GM23338 (cell line): Measurements from ENCODE around the gene PODN. TPM values are rescaled to one million over a fixed set of nuclear protein-coding genes. Genes with fewer than 3 reads are reported as not detected.

Source experiments
- ATAC-seq: fragments of 200-7000 bp; cut with Tn5 transposase; 3 replicates; pipeline ENCODE4 v1.9.1; 2020
- DNase-seq: peaks from one replicate; pipeline ENCODE4 v3.0.0-alpha.2; 2015; ENCODE audit warnings: low spot score
- H2AFZ ChIP-seq: fragments of 200-600 bp; sonication (generic); 2 replicates; pipeline ENCODE4 v1.8.0; 2016; ENCODE audit warnings: antibody characterized with exemption, mild to moderate bottlenecking, moderate library complexity
- H3F3A ChIP-seq: fragments of 200-600 bp; sonication (generic); replicated peaks from 2 replicates; pipeline ENCODE4 v1.8.0; 2017; ENCODE audit warnings: antibody characterized with exemption, mixed run types, low read depth
- H3K27ac ChIP-seq: fragments of 200-600 bp; sonication (generic); 2 replicates; pipeline ENCODE4 v1.6.1; 2016; ENCODE audit warnings: low read depth
- H3K27me3 ChIP-seq: fragments of 200-600 bp; sonication (generic); 2 replicates; pipeline ENCODE4 v1.8.0; 2016; ENCODE audit warnings: mild to moderate bottlenecking, mixed run types, moderate library complexity; ENCODE audit not compliant: insufficient read depth
- H3K36me3 ChIP-seq: fragments of 200-600 bp; sonication (generic); 2 replicates; pipeline ENCODE4 v1.8.0; 2016; ENCODE audit warnings: mild to moderate bottlenecking; ENCODE audit not compliant: insufficient read depth
- H3K4me1 ChIP-seq: fragments of 200-600 bp; sonication (generic); 2 replicates; pipeline ENCODE4 v1.8.0; 2016; ENCODE audit warnings: mild to moderate bottlenecking, moderate library complexity; ENCODE audit not compliant: insufficient read depth
- H3K4me2 ChIP-seq: fragments of 200-600 bp; sonication (generic); 2 replicates; pipeline ENCODE4 v1.7.1; 2017; ENCODE audit warnings: mixed run types
- H3K4me3 ChIP-seq: fragments of 200-600 bp; sonication (generic); 2 replicates; pipeline ENCODE4 v1.6.1; 2016; ENCODE audit warnings: mixed run types
- H3K79me2 ChIP-seq: fragments of 200-600 bp; sonication (generic); replicated peaks from 2 replicates; pipeline ENCODE4 v1.8.0; 2017; ENCODE audit warnings: mild to moderate bottlenecking; ENCODE audit not compliant: insufficient read depth
- H3K9me2 ChIP-seq: fragments of 200-600 bp; sonication (generic); 2 replicates; pipeline ENCODE4 v1.8.0; 2017; ENCODE audit not compliant: insufficient read depth
- H4K20me1 ChIP-seq: fragments of 200-600 bp; sonication (generic); replicated peaks from 2 replicates; pipeline ENCODE4 v1.8.0; 2017; ENCODE audit warnings: mild to moderate bottlenecking; ENCODE audit not compliant: insufficient read depth
- H3K27ac Mint-ChIP-seq: 2 replicates; pipeline ENCODE4 v1.8.0; 2020; ENCODE audit warnings: inconsistent platforms, mild to moderate bottlenecking, moderate library complexity, mixed read lengths
- H3K27me3 Mint-ChIP-seq: 3 replicates; pipeline ENCODE4 v1.8.0; 2022; ENCODE audit warnings: low read depth, mild to moderate bottlenecking, moderate library complexity, mixed read lengths, inconsistent platforms; ENCODE audit not compliant: insufficient read depth, poor library complexity
- H3K36me3 Mint-ChIP-seq: 3 replicates; pipeline ENCODE4 v1.8.0; 2021; ENCODE audit warnings: low read depth, mild to moderate bottlenecking, inconsistent platforms, moderate library complexity, mixed read lengths
- H3K4me1 Mint-ChIP-seq: 3 replicates; pipeline ENCODE4 v1.8.0; 2020; ENCODE audit warnings: mild to moderate bottlenecking, inconsistent platforms, mixed read lengths
- H3K4me3 Mint-ChIP-seq: 3 replicates; pipeline ENCODE4 v1.8.0; 2021; ENCODE audit warnings: moderate library complexity, mild to moderate bottlenecking, inconsistent platforms, mixed read lengths
- H3K9me3 Mint-ChIP-seq: 3 replicates; pipeline ENCODE4 v1.8.0; 2020; ENCODE audit warnings: moderate library complexity, mild to moderate bottlenecking, inconsistent platforms, mixed read lengths
- CREB1 ChIP-seq: fragments of 250-450 bp; sonication (Bioruptor Pico); IDR thresholded peaks from 2 replicates; pipeline ENCODE4 v1.5.0; 2020; ENCODE audit warnings: low read depth, mild to moderate bottlenecking, moderate library complexity
- CTCF ChIP-seq, 2 experiments: fragments of 200-600 bp in 1 of 2; sonication (generic) in 1 of 2; conservative IDR thresholded peaks; 2 replicates each; pipeline versions ENCODE4 v1.5.1 to v1.6.1; 2016 to 2017; ENCODE audit warnings: antibody characterized with exemption in 2 of 2, low read depth in 2 of 2, mild to moderate bottlenecking in 2 of 2, moderate library complexity in 1 of 2
- ETS1 ChIP-seq: IDR thresholded peaks from 2 replicates; pipeline ENCODE4 v1.6.1; 2016; ENCODE audit warnings: antibody characterized with exemption
- EZH2 ChIP-seq: fragments of 200-600 bp; sonication (generic); IDR thresholded peaks from one replicate; pipeline ENCODE4 v1.8.0; 2017; ENCODE audit warnings: antibody characterized with exemption, mild to moderate bottlenecking, low read depth; ENCODE audit not compliant: unreplicated experiment
- EZH2phosphoT487 ChIP-seq: fragments of 200-600 bp; sonication (generic); IDR thresholded peaks from one replicate; pipeline ENCODE4 v1.8.1; 2018; ENCODE audit warnings: antibody characterized with exemption; ENCODE audit not compliant: unreplicated experiment
- JUNB ChIP-seq: IDR thresholded peaks from one replicate; pipeline ENCODE4 v1.6.1; 2016; ENCODE audit warnings: antibody characterized with exemption; ENCODE audit not compliant: unreplicated experiment
- NANOG ChIP-seq: IDR thresholded peaks from 2 replicates; pipeline ENCODE4 v1.6.1; 2016; ENCODE audit warnings: antibody characterized with exemption, borderline replicate concordance
- POLR2AphosphoS5 ChIP-seq: IDR thresholded peaks from 2 replicates; pipeline ENCODE4 v1.6.1; 2016; ENCODE audit warnings: antibody characterized with exemption, low read depth
- REST ChIP-seq: IDR thresholded peaks from one replicate; pipeline ENCODE4 v1.6.1; 2018; ENCODE audit warnings: antibody characterized with exemption; ENCODE audit not compliant: unreplicated experiment
- STAT1 ChIP-seq: IDR thresholded peaks from one replicate; pipeline ENCODE4 v1.6.1; 2016; ENCODE audit warnings: antibody characterized with exemption; ENCODE audit not compliant: unreplicated experiment
- ZNF114 ChIP-seq: fragments of 250-450 bp; sonication (Bioruptor Pico); IDR thresholded peaks from 2 replicates; pipeline ENCODE4 v1.5.0; 2020; ENCODE audit warnings: mild to moderate bottlenecking, moderate library complexity
- ZNF331 ChIP-seq: fragments of 250-450 bp; sonication (Bioruptor Pico); IDR thresholded peaks from 2 replicates; pipeline ENCODE4 v1.5.0; 2020; ENCODE audit warnings: low read depth, mild to moderate bottlenecking, moderate library complexity
- polyA plus RNA-seq: library from polyadenylated mRNA; unstranded; fragments of >200 nt; fragmentation: Nextera tagmentation; extraction: Ambion mirVana; gene quantifications from 2 replicates; pipeline ENCODE4 v1.2.1, GENCODE V29; 2016
- total RNA-seq: library from RNA; depleted of rRNA; stranded (reverse); fragments of >200 nt; shearing (Covaris generic); gene quantifications from 2 replicates; pipeline ENCODE4 v1.2.3, GENCODE V29; 2014

Gene PODN
- total and polyA plus RNA-seq, 2 experiments from 2014 or later: 0.16 to 0.24 TPM

- no peaks in the 10 kb centered on the region for H3K9me3 Mint-ChIP-seq
- peaks cover 13% of the 10 kb centered on the region; the same call in 2 of the 3 replicates for H3K4me1 Mint-ChIP-seq
- H3K36me3 ChIP-seq: no peaks in the 10 kb centered on the region
- H3K4me2 ChIP-seq: no peak overlapping the region
- TF ChIP-seq CTCF (conservative IDR thresholded peaks at IDR 0.05; ENCODE audit: low read depth in 2 of 2): no peak
- no peak for TF ChIP-seq STAT1
- TF ChIP-seq EZH2phosphoT487: no peak
- no peak for TF ChIP-seq REST
- no peak for TF ChIP-seq POLR2AphosphoS5
- TF ChIP-seq EZH2: no peak
- TF ChIP-seq JUNB: no peak
- TF ChIP-seq ZNF331 (CRISPR knock-in tag): no peak
- no peak for TF ChIP-seq ZNF114 (CRISPR knock-in tag)
- TF ChIP-seq ETS1: no peak
- no peak for TF ChIP-seq NANOG
- no peak for TF ChIP-seq CREB1 (CRISPR knock-in tag)
- no peak overlapping the region for H3K27ac ChIP-seq
- H3K4me3 ChIP-seq: no peak overlapping the region
- no peak overlapping the region for H3K27ac Mint-ChIP-seq
- peaks cover 14% of the 10 kb centered on the region; the same call in 1 of the 2 replicates for H3K79me2 ChIP-seq
- ATAC-seq (no peak), DNase-seq (no peak)
- H2AFZ ChIP-seq: no peak overlapping the region
- no peaks in the 10 kb centered on the region for H3K9me2 ChIP-seq
- peaks cover 10% of the 10 kb centered on the region; the same call in 1 of the 2 replicates for H3K4me1 ChIP-seq
- H4K20me1 ChIP-seq: no peaks in the 10 kb centered on the region
- no peak overlapping the region for H3K4me3 Mint-ChIP-seq
- H3F3A ChIP-seq: no peaks in the 10 kb centered on the region
- H3K27me3 Mint-ChIP-seq: peaks cover 2% of the 10 kb centered on the region
- H3K27me3 ChIP-seq: no peaks in the 10 kb centered on the region
- H3K36me3 Mint-ChIP-seq: no peaks in the 10 kb centered on the region
These were observed 45.3 kb upstream of the PODN start for GRCh38 chr1:53016705-53017104.
